PC-9 (cell line): ENCODE results near the gene NELL1. TPM values are rescaled to one million over a fixed set of nuclear protein-coding genes. Genes with fewer than 3 reads are reported as not detected.

Experiments
- BruUV-seq: library from RNA; stranded (reverse); fragments of 400-500 nt; replicated peaks from 2 replicates; lab custom pipeline; 2021; lab: Mats Ljungman, UMichigan
- CTCF ChIA-PET: fragments of 300-600 bp; sonication (Branson Sonifier 250); formaldehyde crosslinking; loops from one replicate; lab custom pipeline; 2022; ENCODE audit warnings: antibody characterized with exemption; lab: Charles Lee
- POLR2A ChIA-PET: fragments of 300-600 bp; sonication (Branson Sonifier 250); formaldehyde crosslinking; loops from one replicate; lab custom pipeline; 2022; ENCODE audit warnings: antibody characterized with exemption; ENCODE audit not compliant: unreplicated experiment; lab: Charles Lee
- DNase-seq, 2 experiments: peaks; one replicate each; pipeline versions ENCODE4 v3.0.0 to v3.0.0-alpha.2; 2015 to 2022; ENCODE audit warnings: mixed read lengths in 1 of 2
- H2AFZ ChIP-seq: fragments of 200-600 bp; sonication (generic); 2 replicates; pipeline ENCODE4 v1.8.1; 2017; ENCODE audit warnings: antibody characterized with exemption
- H3F3A ChIP-seq: fragments of 200-600 bp; sonication (generic); 2 replicates; pipeline ENCODE4 v1.8.1; 2017; ENCODE audit warnings: antibody characterized with exemption, mild to moderate bottlenecking, low read depth; ENCODE audit not compliant: insufficient read depth
- H3K27ac ChIP-seq: fragments of 200-600 bp; sonication (generic); 2 replicates; pipeline ENCODE4 v1.6.1; 2016; ENCODE audit warnings: mixed run types
- H3K27me3 ChIP-seq: fragments of 200-600 bp; sonication (generic); 2 replicates; pipeline ENCODE4 v1.6.1; 2016; ENCODE audit warnings: low read depth, mixed run types; ENCODE audit not compliant: insufficient read depth
- H3K36me3 ChIP-seq: fragments of 200-600 bp; sonication (generic); 2 replicates; pipeline ENCODE4 v1.6.1; 2016; ENCODE audit warnings: low read depth, mixed run types
- H3K4me1 ChIP-seq: fragments of 200-600 bp; sonication (generic); replicated peaks from 2 replicates; pipeline ENCODE4 v1.6.1; 2016; ENCODE audit warnings: mixed run types; ENCODE audit not compliant: insufficient read depth
- H3K4me2 ChIP-seq: fragments of 200-600 bp; sonication (generic); 2 replicates; pipeline ENCODE4 v1.6.1; 2017; ENCODE audit warnings: mixed run types
- H3K4me3 ChIP-seq: fragments of 200-600 bp; sonication (generic); 2 replicates; pipeline ENCODE4 v1.6.1; 2016; ENCODE audit warnings: mixed run types
- H3K79me2 ChIP-seq: fragments of 200-600 bp; sonication (generic); 2 replicates; pipeline ENCODE4 v1.6.1; 2017; ENCODE audit warnings: low read depth, mixed run types
- H3K9me2 ChIP-seq: fragments of 200-600 bp; sonication (generic); 2 replicates; pipeline ENCODE4 v1.8.1; 2017; ENCODE audit warnings: mild to moderate bottlenecking; ENCODE audit not compliant: insufficient read depth
- H3K9me3 ChIP-seq: fragments of 200-600 bp; sonication (generic); 2 replicates; pipeline ENCODE4 v1.8.1; 2016; ENCODE audit warnings: low read depth; ENCODE audit not compliant: insufficient read depth
- H4K20me1 ChIP-seq: fragments of 200-600 bp; sonication (generic); 2 replicates; pipeline ENCODE4 v1.8.1; 2017; ENCODE audit not compliant: insufficient read depth
- EZH2 ChIP-seq: fragments of 200-600 bp; sonication (generic); IDR thresholded peaks from 2 replicates; pipeline ENCODE4 v1.8.0; 2017; ENCODE audit warnings: antibody characterized with exemption, low read depth
- intact Hi-C: fragments of 100-400 bp; cut with micrococcal nuclease; formaldehyde crosslinking; loops from one replicate; pipeline ENCODE4 v1.10.0; 2022; ENCODE audit not compliant: unreplicated experiment
- total RNA-seq: library from RNA; stranded (reverse); gene quantifications from 2 replicates; pipeline ENCODE4 v1.2.3, GENCODE V29; 2021
- TF ChIP-seq, protein P1 (sequence below): fragments of 200-600 bp; sonication (generic); conservative IDR thresholded peaks from 2 replicates; pipeline ENCODE4 v1.6.1; 2017; ENCODE audit warnings: mixed run types, antibody characterized with exemption, mild to moderate bottlenecking, moderate library complexity

The NELL1 gene
- total RNA-seq, 1 experiment from 2014 or later = not detected

DNA sequence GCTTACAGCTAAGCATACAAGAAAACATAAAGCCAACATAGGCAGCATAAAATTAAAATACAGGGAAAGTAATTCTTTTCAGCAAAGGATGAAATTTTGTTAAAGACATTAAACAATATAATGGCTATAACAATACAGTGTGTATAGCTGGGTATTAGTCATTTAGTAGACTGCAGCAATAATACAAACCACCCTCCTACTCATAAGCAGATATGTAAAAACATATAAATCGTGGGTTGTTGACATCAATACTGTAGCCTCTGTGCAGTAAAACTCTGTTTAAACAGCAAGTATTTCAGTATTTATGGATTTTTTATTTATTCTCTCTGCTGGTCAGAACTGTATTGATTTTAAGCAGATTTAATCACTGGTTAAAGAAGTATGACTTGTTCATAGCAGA lies 884.4 kb downstream of the NELL1 start:
- ChIA-PET CTCF (no interaction called here), POLR2A (no interaction called here)
- no peak for DNase-seq
- H3K36me3 ChIP-seq = no peaks in the 10 kb centered on the region
- H3K4me1 ChIP-seq = no peaks in the 10 kb centered on the region
- H3K4me2 ChIP-seq = no peak overlapping the region
- no peaks in the 10 kb centered on the region for H3K9me2 ChIP-seq
- H4K20me1 ChIP-seq = no peaks in the 10 kb centered on the region
- no peak overlapping the region for H2AFZ ChIP-seq
- H3K4me3 ChIP-seq = no peak overlapping the region
- H3K9me3 ChIP-seq = no peaks in the 10 kb centered on the region
- H3F3A ChIP-seq = no peaks in the 10 kb centered on the region
- BruUV-seq = no TSS peak
- H3K79me2 ChIP-seq = no peaks in the 10 kb centered on the region
- intact Hi-C loops = no loop called here
- TF ChIP-seq, protein P1, sequence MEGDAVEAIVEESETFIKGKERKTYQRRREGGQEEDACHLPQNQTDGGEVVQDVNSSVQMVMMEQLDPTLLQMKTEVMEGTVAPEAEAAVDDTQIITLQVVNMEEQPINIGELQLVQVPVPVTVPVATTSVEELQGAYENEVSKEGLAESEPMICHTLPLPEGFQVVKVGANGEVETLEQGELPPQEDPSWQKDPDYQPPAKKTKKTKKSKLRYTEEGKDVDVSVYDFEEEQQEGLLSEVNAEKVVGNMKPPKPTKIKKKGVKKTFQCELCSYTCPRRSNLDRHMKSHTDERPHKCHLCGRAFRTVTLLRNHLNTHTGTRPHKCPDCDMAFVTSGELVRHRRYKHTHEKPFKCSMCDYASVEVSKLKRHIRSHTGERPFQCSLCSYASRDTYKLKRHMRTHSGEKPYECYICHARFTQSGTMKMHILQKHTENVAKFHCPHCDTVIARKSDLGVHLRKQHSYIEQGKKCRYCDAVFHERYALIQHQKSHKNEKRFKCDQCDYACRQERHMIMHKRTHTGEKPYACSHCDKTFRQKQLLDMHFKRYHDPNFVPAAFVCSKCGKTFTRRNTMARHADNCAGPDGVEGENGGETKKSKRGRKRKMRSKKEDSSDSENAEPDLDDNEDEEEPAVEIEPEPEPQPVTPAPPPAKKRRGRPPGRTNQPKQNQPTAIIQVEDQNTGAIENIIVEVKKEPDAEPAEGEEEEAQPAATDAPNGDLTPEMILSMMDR = no peak
- no peak for TF ChIP-seq EZH2
- no peaks in the 10 kb centered on the region for H3K27me3 ChIP-seq
- H3K27ac ChIP-seq = no peak overlapping the region

DNA sequence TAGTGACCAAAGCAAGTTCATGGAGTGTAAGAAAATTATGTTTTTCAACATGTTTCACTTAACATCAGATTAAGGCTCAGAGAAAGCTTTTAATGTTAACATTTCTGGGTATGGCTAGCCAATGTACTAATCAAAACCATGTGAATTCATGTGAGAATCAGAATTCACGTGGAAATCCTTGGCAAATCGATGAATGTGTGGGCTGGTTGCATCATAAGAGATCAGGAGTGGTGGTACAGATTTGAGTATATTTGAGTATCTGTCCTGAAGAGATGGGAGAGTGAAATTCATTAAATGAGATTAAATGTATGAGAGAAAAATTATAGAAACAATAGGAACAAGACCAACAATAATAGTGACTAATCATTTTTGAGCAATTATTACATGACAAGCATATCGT lies 884.9 kb downstream of the NELL1 start:
- Histone ChIP-seq H3K4me2 (no peak overlapping the region), H3K9me2 (no peaks in the 10 kb centered on the region), H3K79me2 (no peaks in the 10 kb centered on the region), H3K27ac (no peak overlapping the region), H2AFZ (no peak overlapping the region), H3K9me3 (no peaks in the 10 kb centered on the region), H3F3A (no peaks in the 10 kb centered on the region), H3K36me3 (no peaks in the 10 kb centered on the region), H3K4me1 (no peaks in the 10 kb centered on the region), H3K27me3 (no peaks in the 10 kb centered on the region), H3K4me3 (no peak overlapping the region), H4K20me1 (no peaks in the 10 kb centered on the region)
- TF ChIP-seq, protein P1 = no peak
- no peak for TF ChIP-seq EZH2
- BruUV-seq = no TSS peak
- ChIA-PET CTCF (no interaction called here), POLR2A (no interaction called here)
- no peak for DNase-seq
- intact Hi-C loops = no loop called here

DNA sequence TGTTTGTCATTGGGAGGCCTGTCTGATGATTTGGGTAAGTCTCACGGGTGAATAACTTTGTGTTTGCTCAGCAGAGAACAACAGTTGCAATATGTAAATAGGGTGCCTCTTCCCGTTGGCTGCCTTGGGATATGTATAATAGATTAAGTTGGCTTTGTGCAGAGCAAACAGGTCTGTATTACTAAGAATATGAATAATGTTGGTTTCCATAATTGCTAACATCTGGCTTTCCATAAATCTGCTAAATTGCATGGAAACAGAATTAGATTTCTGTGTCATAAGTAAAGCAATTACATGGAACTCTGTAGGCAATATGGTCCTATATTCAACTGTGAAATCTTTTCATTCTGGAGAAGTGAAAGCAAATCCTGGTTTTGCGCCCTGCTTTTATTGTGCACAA lies 887.5 kb downstream of the NELL1 start:
- H3F3A ChIP-seq = no peaks in the 10 kb centered on the region

More for the DNA sequence above, 887.5 kb downstream of the NELL1 start:
- H3K79me2 ChIP-seq = no peaks in the 10 kb centered on the region
- H3K27ac ChIP-seq = no peak overlapping the region
- DNase-seq = no peak
- CTCF ChIA-PET = no interaction called here
- H3K4me1 ChIP-seq = no peaks in the 10 kb centered on the region
- no peak overlapping the region for H3K4me3 ChIP-seq
- H3K9me2 ChIP-seq = no peaks in the 10 kb centered on the region
- H3K9me3 ChIP-seq = no peaks in the 10 kb centered on the region
- H3K27me3 ChIP-seq = no peaks in the 10 kb centered on the region
- H2AFZ ChIP-seq = no peak overlapping the region
- intact Hi-C loops = no loop called here
- POLR2A ChIA-PET = no interaction called here
- no peak for TF ChIP-seq EZH2
- TF ChIP-seq, protein P1 = no peak
- H4K20me1 ChIP-seq = no peaks in the 10 kb centered on the region
- no peak overlapping the region for H3K4me2 ChIP-seq
- no TSS peak for BruUV-seq
- no peaks in the 10 kb centered on the region for H3K36me3 ChIP-seq
